Measurements from ENCODE around the gene RPL37.
A peak's percentile ranks its signal among the peaks of the same experiment; 100 is the strongest.
"Not testable (repeated sequence)": the region's sequence is repeated elsewhere in the genome, so short reads cannot be mapped to it uniquely, and the experiment has no call there.

Gene RPL37

GRCh38 chr5:40833712-40834229, 1.3 kb downstream of the RPL37 start:
- DNase-seq: no peak

- no peak for DNase-seq
Observed at GRCh38 chr5:40832345-40832744, 2.7 kb downstream of the RPL37 start.

GRCh38 chr5:40831346-40832210, 3.4 kb downstream of the RPL37 start:
- no peak for DNase-seq

GRCh38 chr5:40829748-40830533, 5.1 kb downstream of the RPL37 start:
- no peak for DNase-seq

- no peak for DNase-seq
Observed at GRCh38 chr5:40828690-40829661, 6.0 kb downstream of the RPL37 start.

GRCh38 chr5:40828021-40828631, 6.9 kb downstream of the RPL37 start:
- no peak for DNase-seq

GRCh38 chr5:40827188-40827977, 7.6 kb downstream of the RPL37 start:
- no peak for DNase-seq

GRCh38 chr5:40826489-40827187, 8.4 kb downstream of the RPL37 start:
- DNase-seq: no peak

GRCh38 chr5:40825461-40826043, 9.5 kb downstream of the RPL37 start:
- not testable (repeated sequence) for DNase-seq

- DNase-seq: no peak
Observed at GRCh38 chr5:40823459-40823858, 11.6 kb downstream of the RPL37 start.

- no peak for DNase-seq
Observed at GRCh38 chr5:40813698-40814281, 21.2 kb downstream of the RPL37 start.

- no peak for DNase-seq
Observed at GRCh38 chr5:40812125-40812524, 22.9 kb downstream of the RPL37 start.

GRCh38 chr5:40801771-40802562, 33.1 kb downstream of the RPL37 start:
- no peak for DNase-seq

- DNase-seq: no peak
Observed at GRCh38 chr5:40799258-40799657, 35.8 kb downstream of the RPL37 start.

- DNase-seq: no peak
Observed at GRCh38 chr5:40798801-40799210, 36.2 kb downstream of the RPL37 start.

- DNase-seq: peak; percentile 82 to 87
Observed at GRCh38 chr5:40798012-40798800, 36.8 kb downstream of the RPL37 start, which contains the start of gene PRKAA1. Gene PRKAA1 (minus strand): TSS chr5:40798374. CDS start chr5:40798189, 185 bp downstream.

- peak; percentile 67 to 72 for DNase-seq
Observed at GRCh38 chr5:40797273-40798011, 37.6 kb downstream of the RPL37 start.

Data from activated CD4-positive, alpha-beta T cell treated with anti-CD3 and anti-CD28 coated beads, Interleukin-2, amount 50 U/mL, for 4 hours (primary cell).